Stimulated activated CD8-positive, alpha-beta memory T cell treated with anti-CD3 and anti-CD28 coated beads, Interleukin-7, amount 100 ng/mL, for 4 hours (primary cell): Measurements from ENCODE around the gene NDUFV2.
"Not testable (repeated sequence)": the region's sequence is repeated elsewhere in the genome, so short reads cannot be mapped to it uniquely, and the experiment has no call there.

ENCODE experiments used
- DNase-seq, 2 donors: peaks; one replicate each; pipeline ENCODE4 v3.0.0-alpha.2; 2020; ENCODE audit warnings: low read depth in 2 of 2

NDUFV2 gene

GRCh38 chr18:9153256-9153655 lies 50.8 kb downstream of the NDUFV2 start:
- DNase-seq = no peak

GRCh38 chr18:9156604-9157249 lies 54.2 kb downstream of the NDUFV2 start:
- no peak for DNase-seq

- DNase-seq = no peak
Measured at GRCh38 chr18:9157806-9158205, 55.3 kb downstream of the NDUFV2 start.

GRCh38 chr18:9160014-9160413 lies 57.5 kb downstream of the NDUFV2 start:
- no peak for DNase-seq

GRCh38 chr18:9162663-9163062 lies 60.2 kb downstream of the NDUFV2 start:
- DNase-seq = not testable (repeated sequence)

GRCh38 chr18:9164149-9164548 lies 61.6 kb downstream of the NDUFV2 start:
- not testable (repeated sequence) for DNase-seq

- DNase-seq = not testable (repeated sequence)
Measured at GRCh38 chr18:9165883-9166282, 63.4 kb downstream of the NDUFV2 start.

- not testable (repeated sequence) for DNase-seq
Measured at GRCh38 chr18:9169515-9169914, 67.0 kb downstream of the NDUFV2 start.

GRCh38 chr18:9171919-9172318 lies 69.4 kb downstream of the NDUFV2 start:
- DNase-seq = not testable (repeated sequence)

GRCh38 chr18:9172506-9173127 lies 70.1 kb downstream of the NDUFV2 start:
- no peak for DNase-seq

GRCh38 chr18:9173770-9174233 lies 71.3 kb downstream of the NDUFV2 start:
- DNase-seq = no peak

GRCh38 chr18:9174302-9174701 lies 71.8 kb downstream of the NDUFV2 start:
- DNase-seq = no peak

GRCh38 chr18:9175115-9175514 lies 72.6 kb downstream of the NDUFV2 start:
- DNase-seq = no peak

GRCh38 chr18:9177031-9177430 lies 74.5 kb downstream of the NDUFV2 start:
- DNase-seq = no peak

- DNase-seq = no peak
Measured at GRCh38 chr18:9177466-9177865, 75.0 kb downstream of the NDUFV2 start.

- no peak for DNase-seq
Measured at GRCh38 chr18:9178557-9178956, 76.1 kb downstream of the NDUFV2 start.

- DNase-seq = no peak
Measured at GRCh38 chr18:9181275-9181674, 78.8 kb downstream of the NDUFV2 start.

GRCh38 chr18:9182852-9183399 lies 80.4 kb downstream of the NDUFV2 start:
- DNase-seq = no peak
